ENCODE results near the gene PHLDB3.

Gene PHLDB3

GRCh38 chr19:43534816-43535761, 30.5 kb upstream of the PHLDB3 start:
- Histone ChIP-seq H2AFZ (peak overlapping the region; percentile 90), H3K4me2 (ENCODE audit: low read length) (peak overlapping the region; percentile 91), H3K4me1 (peaks cover 16% of the 10 kb centered on the region), H3K79me2 (no peaks in the 10 kb centered on the region), H3K36me3 (ENCODE audit: control insufficient read depth, insufficient read depth, low read length) (no peaks in the 10 kb centered on the region), H3K27ac (peak overlapping the region; percentile 92), H3K9me3 (ENCODE audit: control insufficient read depth, low read length) (no peaks in the 10 kb centered on the region), H3K9ac (no peak overlapping the region), H3K4me3 (ENCODE audit: low read depth, low read length) (no peak overlapping the region), H3K27me3 (ENCODE audit: control insufficient read depth, insufficient read depth, low read length) (no peaks in the 10 kb centered on the region)
- peak; percentile 70 for TF ChIP-seq CTCF (IDR thresholded peaks at IDR 0.05)

GRCh38 chr19:43534305-43534815, 29.8 kb upstream of the PHLDB3 start:
- peak overlapping the region; percentile 60 for H3K4me3 ChIP-seq (ENCODE audit: low read depth, low read length)
- no peak overlapping the region for H3K9ac ChIP-seq
- no peak for TF ChIP-seq CTCF (IDR thresholded peaks at IDR 0.05)

GRCh38 chr19:43533546-43534304, 29.2 kb upstream of the PHLDB3 start:
- Histone ChIP-seq H3K36me3 (ENCODE audit: control insufficient read depth, insufficient read depth, low read length) (no peaks in the 10 kb centered on the region), H3K9me3 (ENCODE audit: control insufficient read depth, low read length) (no peaks in the 10 kb centered on the region), H3K27ac (peak overlapping the region; percentile 92), H3K4me3 (ENCODE audit: low read depth, low read length) (peak overlapping the region; percentile 60), H3K9ac (no peak overlapping the region), H3K79me2 (no peaks in the 10 kb centered on the region), H3K4me1 (peaks cover 16% of the 10 kb centered on the region), H2AFZ (peak overlapping the region; percentile 90), H3K27me3 (ENCODE audit: control insufficient read depth, insufficient read depth, low read length) (no peaks in the 10 kb centered on the region), H3K4me2 (ENCODE audit: low read length) (peak overlapping the region; percentile 91)
- TF ChIP-seq CTCF (IDR thresholded peaks at IDR 0.05) = no peak

More at GRCh38 chr19:43534305-43534815, 29.8 kb upstream of the PHLDB3 start:
- Histone ChIP-seq H3K9me3 (ENCODE audit: control insufficient read depth, low read length) (no peaks in the 10 kb centered on the region), H3K4me1 (peaks cover 16% of the 10 kb centered on the region), H3K27ac (peak overlapping the region; percentile 92), H3K36me3 (ENCODE audit: control insufficient read depth, insufficient read depth, low read length) (no peaks in the 10 kb centered on the region), H3K27me3 (ENCODE audit: control insufficient read depth, insufficient read depth, low read length) (no peaks in the 10 kb centered on the region), H2AFZ (peak overlapping the region; percentile 90), H3K79me2 (no peaks in the 10 kb centered on the region), H3K4me2 (ENCODE audit: low read length) (peak overlapping the region; percentile 91)

- peak within 1 kb of the TSS; percentile 91 for H3K4me2 ChIP-seq (ENCODE audit: low read length)
- peak within 1 kb of the TSS; percentile 92 for H3K27ac ChIP-seq
- H3K9ac ChIP-seq = no peak within 1 kb of the TSS
- no peaks in the 10 kb centered on the region for H3K27me3 ChIP-seq (ENCODE audit: control insufficient read depth, insufficient read depth, low read length)
- H3K36me3 ChIP-seq (ENCODE audit: control insufficient read depth, insufficient read depth, low read length) = no peaks in the 10 kb centered on the region
- no peaks in the 10 kb centered on the region for H3K9me3 ChIP-seq (ENCODE audit: control insufficient read depth, low read length)
- peaks cover 16% of the 10 kb centered on the region for H3K4me1 ChIP-seq
- peak within 1 kb of the TSS; percentile 90 for H2AFZ ChIP-seq
- peak within 1 kb of the TSS; percentile 60 for H3K4me3 ChIP-seq (ENCODE audit: low read depth, low read length)
- TF ChIP-seq CTCF (IDR thresholded peaks at IDR 0.05) = no peak
- no peaks in the 10 kb centered on the region for H3K79me2 ChIP-seq
These were observed 28.5 kb upstream of the PHLDB3 start, which contains the start of gene ZNF575 for GRCh38 chr19:43532962-43533545. TSS of gene ZNF575 (plus strand) at chr19:43533188. CDS start at chr19:43534423, 1,235 bp downstream.
